GM13976 (cell line): ENCODE data around the gene HSPA12A.

ENCODE experiments used
- DNase-seq: peaks from one replicate; pipeline ENCODE4 v3.0.0; 2012; ENCODE audit warnings: low spot score
- in situ Hi-C: fragments of 300-500 bp; cut with MboI; formaldehyde crosslinking; loops from one replicate; pipeline ENCODE4 v1.12.0; 2022; ENCODE audit warnings: low sequenced_read_pairs, mixed read lengths, inconsistent platforms; ENCODE audit not compliant: unreplicated experiment
- TF ChIP-seq, protein P1 (sequence below): IDR thresholded peaks from 2 replicates; pipeline ENCODE4 v1.5.1; 2012; ENCODE audit warnings: borderline replicate concordance, mild to moderate bottlenecking; ENCODE audit not compliant: insufficient read depth; ENCODE audit errors: extremely low read depth, missing control alignments, control extremely low read depth

Gene HSPA12A

GRCh38 chr10:116636976-116637375 lies 105.4 kb downstream of the HSPA12A start:
- in situ Hi-C loops = no loop called here
- TF ChIP-seq, protein P1, sequence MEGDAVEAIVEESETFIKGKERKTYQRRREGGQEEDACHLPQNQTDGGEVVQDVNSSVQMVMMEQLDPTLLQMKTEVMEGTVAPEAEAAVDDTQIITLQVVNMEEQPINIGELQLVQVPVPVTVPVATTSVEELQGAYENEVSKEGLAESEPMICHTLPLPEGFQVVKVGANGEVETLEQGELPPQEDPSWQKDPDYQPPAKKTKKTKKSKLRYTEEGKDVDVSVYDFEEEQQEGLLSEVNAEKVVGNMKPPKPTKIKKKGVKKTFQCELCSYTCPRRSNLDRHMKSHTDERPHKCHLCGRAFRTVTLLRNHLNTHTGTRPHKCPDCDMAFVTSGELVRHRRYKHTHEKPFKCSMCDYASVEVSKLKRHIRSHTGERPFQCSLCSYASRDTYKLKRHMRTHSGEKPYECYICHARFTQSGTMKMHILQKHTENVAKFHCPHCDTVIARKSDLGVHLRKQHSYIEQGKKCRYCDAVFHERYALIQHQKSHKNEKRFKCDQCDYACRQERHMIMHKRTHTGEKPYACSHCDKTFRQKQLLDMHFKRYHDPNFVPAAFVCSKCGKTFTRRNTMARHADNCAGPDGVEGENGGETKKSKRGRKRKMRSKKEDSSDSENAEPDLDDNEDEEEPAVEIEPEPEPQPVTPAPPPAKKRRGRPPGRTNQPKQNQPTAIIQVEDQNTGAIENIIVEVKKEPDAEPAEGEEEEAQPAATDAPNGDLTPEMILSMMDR = no peak
- DNase-seq = no peak

DNA sequence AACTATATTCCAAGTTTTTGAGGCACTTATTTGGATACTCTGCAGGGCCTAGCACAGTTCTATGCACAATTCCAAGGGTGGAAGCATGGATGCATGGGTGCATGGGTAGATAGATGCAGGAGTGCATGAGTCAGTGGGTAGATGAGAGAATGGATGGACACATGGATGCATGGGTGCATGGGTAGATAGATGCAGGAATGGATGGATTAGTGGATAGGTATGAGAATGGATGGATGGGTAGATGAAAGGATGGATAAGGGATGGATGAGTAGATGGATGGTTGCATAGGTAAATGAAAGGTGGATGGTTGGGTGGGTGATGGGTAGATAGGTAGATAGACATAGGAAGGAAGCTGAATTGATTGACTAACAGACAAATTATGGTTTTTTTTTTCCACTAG lies 106.0 kb downstream of the HSPA12A start:
- TF ChIP-seq, protein P1 = no peak
- no peak for DNase-seq
- in situ Hi-C loops = no loop called here

DNA sequence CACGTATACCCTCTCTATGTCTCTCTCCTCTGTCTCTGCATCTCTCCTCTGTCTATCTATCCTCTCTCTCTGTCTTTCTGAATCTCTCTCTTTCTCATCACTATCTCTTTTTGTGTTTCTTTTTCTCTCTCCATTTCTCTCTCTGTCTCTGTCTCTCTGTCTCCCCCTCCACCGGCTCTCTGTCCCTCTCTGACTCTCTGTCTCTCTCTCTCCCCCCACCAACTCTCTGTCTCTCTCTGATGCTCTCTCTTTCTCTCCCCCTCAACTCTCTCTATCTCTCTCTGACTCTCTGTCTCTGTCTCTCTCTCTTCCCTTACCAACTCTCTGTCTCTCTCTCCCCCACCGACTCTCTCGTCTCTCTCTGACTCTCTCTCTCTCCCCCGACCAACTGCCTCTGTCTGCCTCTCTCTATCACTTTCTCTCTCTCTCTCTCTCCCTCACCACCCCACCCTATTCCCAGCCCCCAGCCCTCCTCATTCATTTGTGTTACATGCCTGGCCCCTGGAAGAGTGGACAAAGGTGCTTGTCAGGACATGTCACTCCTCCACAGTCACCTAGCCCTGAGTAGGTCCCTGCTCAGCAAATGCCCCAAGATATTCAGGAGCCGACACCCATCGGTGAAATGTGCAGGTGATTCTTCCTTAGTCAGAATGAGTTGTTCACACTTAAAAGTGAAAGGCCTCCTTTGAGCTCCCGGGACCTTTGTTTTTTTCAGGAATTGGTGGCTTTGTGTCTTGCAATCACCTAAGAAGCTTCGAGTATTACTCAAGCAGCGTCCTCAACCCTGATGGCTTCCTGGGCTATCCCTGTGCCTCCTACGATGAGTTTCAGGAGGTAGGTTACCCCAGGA lies 108.0 kb downstream of the HSPA12A start:
- TF ChIP-seq, protein P1 = no peak
- no peak for DNase-seq
- in situ Hi-C loops = no loop called here

GRCh38 chr10:116633216-116633600 lies 109.2 kb downstream of the HSPA12A start:
- TF ChIP-seq, protein P1 = no peak
- in situ Hi-C loops = no loop called here
- no peak for DNase-seq

DNA sequence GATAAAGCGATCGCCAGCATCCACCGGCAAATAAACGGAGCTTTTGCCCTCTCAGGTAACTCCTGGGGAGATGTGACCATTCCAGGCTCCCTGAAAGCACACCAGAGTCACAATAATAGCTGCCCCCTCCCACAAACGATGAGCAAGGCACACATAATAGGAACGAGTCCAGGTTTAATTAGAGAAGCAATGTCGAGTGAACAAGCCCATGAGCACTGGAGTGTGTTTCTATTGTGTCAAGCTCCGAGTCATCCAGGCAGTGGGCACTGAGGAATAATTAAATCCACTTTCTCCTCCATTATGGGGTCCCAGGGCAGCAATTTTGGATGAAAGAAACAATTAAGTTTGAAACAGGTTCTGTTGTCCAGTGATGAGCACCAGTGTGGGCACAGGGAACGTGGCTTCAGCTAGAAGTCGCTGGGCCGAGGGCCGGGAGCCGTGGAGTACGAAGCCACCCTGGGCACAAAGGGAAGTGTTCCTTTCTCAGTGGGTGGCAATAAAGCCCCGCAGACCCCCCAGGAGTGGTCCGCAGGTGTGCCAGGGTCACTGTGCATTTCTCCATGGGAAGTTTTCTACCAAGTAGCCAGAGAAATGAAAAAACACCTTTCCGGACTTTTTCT lies 109.7 kb downstream of the HSPA12A start:
- no peak for DNase-seq
- TF ChIP-seq, protein P1 = no peak
- in situ Hi-C loops = no loop called here

GRCh38 chr10:116631871-116632295 lies 110.5 kb downstream of the HSPA12A start:
- TF ChIP-seq, protein P1 = no peak
- DNase-seq = no peak
- in situ Hi-C loops = no loop called here

DNA sequence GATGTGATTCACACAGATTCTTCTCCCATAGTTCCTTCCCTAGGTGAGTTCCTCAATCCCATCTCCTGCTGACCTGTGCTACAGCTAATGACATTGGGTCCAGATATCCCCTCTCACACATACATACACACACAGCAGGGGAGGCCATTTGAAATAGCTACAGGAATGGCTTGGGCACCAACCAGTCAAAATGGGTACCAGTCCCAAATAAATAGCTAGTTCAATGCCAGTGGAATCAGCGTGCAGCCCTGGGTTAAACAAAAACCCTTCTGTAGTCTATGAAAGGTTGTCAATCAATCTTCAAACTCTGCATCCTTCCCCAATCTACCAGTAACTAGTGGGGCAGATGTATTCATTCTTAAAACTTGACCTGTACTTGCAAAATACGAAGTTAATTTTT lies 112.3 kb downstream of the HSPA12A start:
- DNase-seq = no peak
- TF ChIP-seq, protein P1 = no peak
- in situ Hi-C loops = no loop called here
